GM10248 (cell line): ENCODE measurements around the gene CPNE4.

ENCODE experiments used
- CTCF ChIA-PET: fragments of 300-600 bp; sonication (Branson Sonifier 250); formaldehyde crosslinking; extraction: SDS; loops from one replicate; lab custom pipeline; 2021; ENCODE audit warnings: antibody characterized with exemption; lab: Yijun Ruan, JAX
- POLR2A ChIA-PET: fragments of 350-650 bp; sonication (Branson Sonifier 250); formaldehyde crosslinking; extraction: SDS; loops from one replicate; lab custom pipeline; 2020; ENCODE audit warnings: antibody characterized with exemption; lab: Yijun Ruan, JAX
- DNase-seq: peaks from one replicate; pipeline ENCODE4 v3.0.0; 2012; ENCODE audit errors: extremely low spot score
- CTCF ChIP-seq: IDR thresholded peaks from 2 replicates; pipeline ENCODE4 v1.5.1; 2012; ENCODE audit warnings: mild to moderate bottlenecking, low read depth; ENCODE audit errors: extremely low read depth, missing control alignments, control extremely low read depth

Gene CPNE4

GRCh38 chr3:131560795-131561194, 474.0 kb downstream of the CPNE4 start:
- no peak for DNase-seq
- no peak for TF ChIP-seq CTCF
- ChIA-PET CTCF (interaction anchor here (1.2 to 2.6 kb wide), 3 partner anchors 10 to 11 kb away, joined by 4 to 14 read pairs (median 4); no protein-coding TSS in a partner anchor), POLR2A (no interaction called here)

DNA sequence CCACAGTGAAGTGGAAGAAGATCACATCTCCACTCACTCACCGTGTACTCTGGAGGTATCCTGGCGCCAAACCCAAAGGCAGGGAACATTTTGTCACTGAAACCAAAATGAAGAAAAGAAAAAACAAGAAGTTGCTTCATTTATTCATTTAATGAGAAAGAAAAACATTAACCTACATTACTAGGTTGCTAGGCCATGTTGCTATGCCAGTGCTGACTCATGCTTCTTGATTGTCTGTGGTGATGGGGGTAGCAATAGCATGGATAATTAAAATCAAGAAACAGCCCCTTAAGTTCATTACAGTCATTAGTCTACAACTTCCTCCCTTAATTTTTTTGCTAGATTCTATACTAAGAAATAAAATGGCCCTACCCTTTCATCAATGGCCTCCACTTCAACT, 479.4 kb downstream of the CPNE4 start:
- no peak for DNase-seq
- TF ChIP-seq CTCF: no peak
- ChIA-PET CTCF (no interaction called here), POLR2A (no interaction called here)

GRCh38 chr3:131553495-131554247, 481.1 kb downstream of the CPNE4 start:
- no peak for TF ChIP-seq CTCF
- POLR2A ChIA-PET: no interaction called here
- CTCF ChIA-PET: interaction anchor here (1.0 to 1.7 kb wide), 4 partner anchors 9 to 476 kb away, joined by 3 to 5 read pairs (median 5); no protein-coding TSS in a partner anchor
- DNase-seq: peak; percentile 29

GRCh38 chr3:131551761-131552160, 483.1 kb downstream of the CPNE4 start:
- no peak for DNase-seq
- no peak for TF ChIP-seq CTCF
- ChIA-PET POLR2A (no interaction called here), CTCF (interaction anchor here (2.8 to 5.1 kb wide), 3 partner anchors 10 to 478 kb away, joined by 11 to 53 read pairs (median 14); no protein-coding TSS in a partner anchor)

GRCh38 chr3:131550562-131551465, 484.0 kb downstream of the CPNE4 start:
- CTCF ChIA-PET: interaction anchor here (0.6 to 5.1 kb wide), 17 partner anchors 11 to 661 kb away, joined by 3 to 53 read pairs (median 5); partner anchors contain the start of gene CPNE4
- POLR2A ChIA-PET: no interaction called here
- TF ChIP-seq CTCF: no peak
- no peak for DNase-seq

DNA sequence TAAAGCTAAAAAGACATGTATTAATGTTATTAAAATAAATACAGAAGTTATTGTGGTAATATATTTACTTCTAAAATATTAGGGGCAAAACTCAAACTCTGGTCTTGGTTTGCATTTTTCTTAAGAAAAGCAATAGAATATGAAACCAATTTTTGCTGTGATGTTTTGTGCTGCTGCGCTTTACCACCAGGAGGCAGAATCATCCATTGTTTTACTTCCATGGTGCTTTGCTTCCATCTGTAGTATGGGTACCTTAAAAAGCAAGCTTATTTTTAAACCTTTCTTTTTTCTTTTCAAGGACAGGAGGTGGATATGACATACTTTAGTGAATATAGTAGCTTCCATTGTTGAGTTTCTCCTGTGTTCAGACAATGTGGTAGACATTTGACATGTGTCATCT, 485.5 kb downstream of the CPNE4 start:
- CTCF ChIA-PET: interaction anchor here (0.6 to 5.1 kb wide), 36 partner anchors 9 to 662 kb away, joined by 3 to 53 read pairs (median 4); no protein-coding TSS in a partner anchor
- peak; percentile 59 for TF ChIP-seq CTCF
- POLR2A ChIA-PET: no interaction called here
- no peak for DNase-seq
